Measurements from ENCODE around the gene PXYLP1. TPM values are rescaled to one million over a fixed set of nuclear protein-coding genes. Genes with fewer than 3 reads are reported as not detected.

PXYLP1 gene
- total RNA-seq, 4 donors from 2014 or later, result 8.6 to 34.0 (median 19.8) TPM

DNA sequence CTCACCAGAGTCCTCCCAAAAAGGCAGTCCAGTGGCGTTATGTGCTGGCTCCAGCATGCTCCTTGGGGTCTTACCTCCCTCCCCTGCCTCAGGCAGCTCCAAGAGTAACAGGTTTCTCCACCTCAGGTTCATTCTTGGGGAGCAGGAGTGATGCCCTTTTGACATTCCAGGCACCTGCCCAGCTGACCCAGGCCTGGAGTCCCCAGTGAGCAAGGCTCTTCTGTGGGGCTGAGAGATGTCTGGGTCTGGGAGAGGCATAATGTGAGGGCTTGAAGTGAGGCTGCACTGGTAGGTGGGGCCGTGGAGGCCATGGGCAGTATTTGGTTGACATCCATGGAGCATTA lies 15.3 kb downstream of the PXYLP1 start:
- no peaks in the 10 kb centered on the region for H3K9me3 ChIP-seq
- TF ChIP-seq POLR2A (IDR thresholded peaks at IDR 0.05), result no peak
- TF ChIP-seq, protein P1, sequence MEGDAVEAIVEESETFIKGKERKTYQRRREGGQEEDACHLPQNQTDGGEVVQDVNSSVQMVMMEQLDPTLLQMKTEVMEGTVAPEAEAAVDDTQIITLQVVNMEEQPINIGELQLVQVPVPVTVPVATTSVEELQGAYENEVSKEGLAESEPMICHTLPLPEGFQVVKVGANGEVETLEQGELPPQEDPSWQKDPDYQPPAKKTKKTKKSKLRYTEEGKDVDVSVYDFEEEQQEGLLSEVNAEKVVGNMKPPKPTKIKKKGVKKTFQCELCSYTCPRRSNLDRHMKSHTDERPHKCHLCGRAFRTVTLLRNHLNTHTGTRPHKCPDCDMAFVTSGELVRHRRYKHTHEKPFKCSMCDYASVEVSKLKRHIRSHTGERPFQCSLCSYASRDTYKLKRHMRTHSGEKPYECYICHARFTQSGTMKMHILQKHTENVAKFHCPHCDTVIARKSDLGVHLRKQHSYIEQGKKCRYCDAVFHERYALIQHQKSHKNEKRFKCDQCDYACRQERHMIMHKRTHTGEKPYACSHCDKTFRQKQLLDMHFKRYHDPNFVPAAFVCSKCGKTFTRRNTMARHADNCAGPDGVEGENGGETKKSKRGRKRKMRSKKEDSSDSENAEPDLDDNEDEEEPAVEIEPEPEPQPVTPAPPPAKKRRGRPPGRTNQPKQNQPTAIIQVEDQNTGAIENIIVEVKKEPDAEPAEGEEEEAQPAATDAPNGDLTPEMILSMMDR (IDR thresholded peaks at IDR 0.05), result no peak
- peaks cover 0 to 6% (median 0%) of the 10 kb centered on the region in 4 donors for H3K4me1 ChIP-seq
- no peak for DNase-seq
- no peaks in the 10 kb centered on the region for H3K36me3 ChIP-seq
- no peak overlapping the region for H3K4me3 ChIP-seq
- no peaks in the 10 kb centered on the region for H3K27me3 ChIP-seq
- H3K27ac ChIP-seq, result no peak overlapping the region

DNA sequence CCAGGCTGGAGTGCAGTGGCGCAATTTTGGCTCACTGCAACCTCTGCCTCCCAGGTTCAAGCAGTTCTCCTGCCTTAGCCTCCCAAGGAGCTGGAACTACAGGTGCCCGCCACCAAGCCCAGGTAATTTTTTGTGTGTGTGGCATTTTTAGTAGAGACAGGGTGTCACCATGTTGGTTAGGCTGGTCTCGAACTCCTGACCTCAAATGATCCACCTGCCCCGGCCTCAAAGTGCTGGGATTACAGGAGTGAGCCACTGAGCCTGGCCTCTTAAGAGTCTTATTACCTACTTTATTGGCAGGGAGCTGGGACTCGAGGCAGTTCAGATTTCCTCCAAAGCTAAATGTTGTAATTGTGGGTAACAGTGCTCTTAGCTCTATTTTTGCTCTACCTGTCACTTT lies 16.4 kb downstream of the PXYLP1 start:
- Histone ChIP-seq H3K4me3 (no peak overlapping the region), H3K27ac (no peak overlapping the region), H3K36me3 (no peaks in the 10 kb centered on the region), H3K9me3 (no peaks in the 10 kb centered on the region), H3K27me3 (no peaks in the 10 kb centered on the region), H3K4me1 (no peaks in the 10 kb centered on the region)
- DNase-seq, result no peak
- TF ChIP-seq, protein P1 (IDR thresholded peaks at IDR 0.05), result no peak
- no peak for TF ChIP-seq POLR2A (IDR thresholded peaks at IDR 0.05)

DNA sequence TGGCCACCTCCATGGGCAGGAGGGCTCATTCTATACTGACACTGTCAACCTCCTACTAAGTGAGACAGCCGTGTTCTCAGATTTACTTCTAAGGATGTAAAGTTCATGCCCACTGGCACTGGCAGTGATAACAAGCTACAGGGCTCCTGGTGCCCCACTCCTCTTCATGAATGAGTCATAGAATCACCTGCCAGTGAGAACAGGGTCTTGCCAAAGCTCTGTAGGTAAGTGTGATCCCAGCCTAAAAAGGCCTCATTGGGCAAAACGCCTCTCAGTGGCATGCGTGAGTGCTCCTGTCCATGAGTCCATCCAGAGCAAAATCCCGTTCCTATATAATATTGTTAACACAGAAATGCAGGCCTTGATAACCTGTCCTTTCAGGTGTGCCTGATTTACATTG lies 17.4 kb downstream of the PXYLP1 start:
- H3K9me3 ChIP-seq, result no peaks in the 10 kb centered on the region
- H3K27me3 ChIP-seq, result no peaks in the 10 kb centered on the region
- no peak overlapping the region for H3K4me3 ChIP-seq
- no peak for TF ChIP-seq POLR2A (IDR thresholded peaks at IDR 0.05)
- TF ChIP-seq, protein P1 (IDR thresholded peaks at IDR 0.05), result no peak
- H3K4me1 ChIP-seq, result no peaks in the 10 kb centered on the region
- no peak overlapping the region for H3K27ac ChIP-seq
- DNase-seq, result no peak
- H3K36me3 ChIP-seq, result no peaks in the 10 kb centered on the region

DNA sequence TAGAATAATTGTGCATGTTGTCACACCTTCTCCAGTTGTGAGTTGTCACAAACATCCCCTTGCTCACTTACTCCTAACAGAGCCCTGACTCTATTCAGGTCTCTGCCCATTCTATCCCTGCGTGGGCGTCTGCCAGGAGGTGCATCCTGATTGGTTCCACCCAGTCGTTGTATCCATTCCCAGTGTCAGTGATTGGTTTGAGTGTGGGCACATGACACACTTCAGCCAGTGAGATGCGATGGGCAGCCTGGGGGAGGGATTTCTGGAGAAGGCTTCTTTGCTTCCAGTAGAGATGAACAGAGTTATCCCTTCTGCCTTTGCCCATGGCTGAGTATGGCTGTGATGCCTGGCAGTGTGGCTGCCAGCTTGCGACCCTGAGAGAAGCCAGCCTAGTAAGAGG lies 18.7 kb downstream of the PXYLP1 start:
- H3K4me3 ChIP-seq, result no peak overlapping the region
- no peaks in the 10 kb centered on the region for H3K9me3 ChIP-seq
- no peaks in the 10 kb centered on the region for H3K27me3 ChIP-seq
- H3K36me3 ChIP-seq, result no peaks in the 10 kb centered on the region
- no peak for DNase-seq
- TF ChIP-seq, protein P1 (IDR thresholded peaks at IDR 0.05), result no peak
- TF ChIP-seq POLR2A (IDR thresholded peaks at IDR 0.05), result no peak
- H3K27ac ChIP-seq, result no peak overlapping the region
- H3K4me1 ChIP-seq, result no peaks in the 10 kb centered on the region

DNA sequence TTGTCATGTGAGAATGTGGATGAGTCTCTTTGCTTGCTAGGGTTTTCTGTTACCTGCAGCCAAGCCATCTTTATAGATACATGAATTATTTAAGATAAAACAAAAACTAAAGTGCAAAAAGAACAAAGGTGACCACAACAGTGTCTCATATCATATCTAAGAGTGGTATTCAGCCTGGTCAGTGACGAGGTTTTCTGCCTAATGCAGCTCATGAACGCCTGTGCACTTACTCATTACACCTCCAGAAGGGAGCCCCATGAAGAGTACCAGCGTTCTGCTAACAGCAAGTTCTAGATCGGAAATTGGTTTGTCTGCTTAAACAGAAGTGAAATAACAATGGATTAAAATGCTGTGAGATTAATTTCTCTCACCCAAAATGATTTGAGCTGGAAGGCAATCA lies 19.2 kb downstream of the PXYLP1 start:
- Histone ChIP-seq H3K27me3 (no peaks in the 10 kb centered on the region), H3K4me3 (no peak overlapping the region), H3K4me1 (no peaks in the 10 kb centered on the region), H3K27ac (no peak overlapping the region), H3K9me3 (no peaks in the 10 kb centered on the region), H3K36me3 (no peaks in the 10 kb centered on the region)
- TF ChIP-seq POLR2A (IDR thresholded peaks at IDR 0.05), result no peak
- TF ChIP-seq, protein P1 (IDR thresholded peaks at IDR 0.05), result no peak
- DNase-seq, result no peak

DNA sequence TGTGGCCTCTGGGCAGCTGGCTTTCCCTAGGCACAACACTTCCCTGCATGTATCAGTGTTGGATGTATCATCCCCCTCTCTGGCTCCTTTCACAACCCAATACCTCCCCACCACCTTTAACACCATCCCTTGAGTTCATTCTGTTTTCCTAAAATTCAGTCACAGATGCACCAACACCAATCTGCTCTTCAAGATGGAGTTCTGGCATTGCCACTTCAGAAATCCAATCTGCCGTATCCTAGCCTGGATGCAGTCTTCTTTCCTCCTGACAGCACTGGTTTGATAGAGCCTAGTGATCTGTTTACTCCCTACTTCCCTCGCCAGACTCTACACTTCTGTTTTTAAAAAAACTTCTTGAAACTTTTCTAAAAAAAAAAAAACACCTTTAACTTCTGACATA lies 21.7 kb downstream of the PXYLP1 start:
- Histone ChIP-seq H3K27me3 (no peaks in the 10 kb centered on the region), H3K36me3 (no peaks in the 10 kb centered on the region), H3K9me3 (no peaks in the 10 kb centered on the region), H3K4me3 (no peak overlapping the region), H3K27ac (no peak overlapping the region), H3K4me1 (no peaks in the 10 kb centered on the region)
- no peak for TF ChIP-seq POLR2A (IDR thresholded peaks at IDR 0.05)
- DNase-seq, result no peak

Measured in Peyer's patch (tissue), 4 donors.